KMS-11 (cell line): ENCODE data around the gene SH3PXD2B.
"Not testable (repeated sequence)": the region's sequence is repeated elsewhere in the genome, so short reads cannot be mapped to it uniquely, and the experiment has no call there.

ENCODE experiments used
- H2AFZ ChIP-seq: fragments of 200-600 bp; sonication (generic); 2 replicates; pipeline ENCODE4 v1.6.1; 2016; ENCODE audit warnings: antibody characterized with exemption, mixed run types, low read depth
- H3K27ac ChIP-seq: fragments of 200-600 bp; sonication (generic); 2 replicates; pipeline ENCODE4 v1.6.1; 2016; ENCODE audit warnings: mild to moderate bottlenecking, mixed run types
- H3K27me3 ChIP-seq: fragments of 200-600 bp; sonication (generic); 2 replicates; pipeline ENCODE4 v1.6.1; 2017; ENCODE audit warnings: mild to moderate bottlenecking, low read depth, mixed run types, moderate library complexity; ENCODE audit not compliant: insufficient read depth
- H3K36me3 ChIP-seq: fragments of 200-600 bp; sonication (generic); 2 replicates; pipeline ENCODE4 v1.6.1; 2017; ENCODE audit warnings: mild to moderate bottlenecking, mixed run types; ENCODE audit not compliant: insufficient read depth
- H3K4me1 ChIP-seq: fragments of 200-600 bp; sonication (generic); 2 replicates; pipeline ENCODE4 v1.6.1; 2016; ENCODE audit warnings: mild to moderate bottlenecking, low read depth, mixed run types; ENCODE audit not compliant: poor library complexity, severe bottlenecking
- H3K4me2 ChIP-seq: fragments of 200-600 bp; sonication (generic); 2 replicates; pipeline ENCODE4 v1.7.0; 2016; ENCODE audit warnings: mild to moderate bottlenecking, mixed run types
- H3K4me3 ChIP-seq: fragments of 200-600 bp; sonication (generic); IDR thresholded peaks from 2 replicates; pipeline ENCODE4 v1.6.1; 2017; ENCODE audit warnings: low read depth, low read length, mixed read lengths; ENCODE audit not compliant: insufficient read depth
- H3K79me2 ChIP-seq: fragments of 200-600 bp; sonication (generic); 2 replicates; pipeline ENCODE4 v1.6.1; 2016; ENCODE audit warnings: low read depth, mixed run types; ENCODE audit not compliant: insufficient read depth
- H3K9ac ChIP-seq: fragments of 200-600 bp; sonication (generic); 2 replicates; pipeline ENCODE4 v1.6.1; 2016; ENCODE audit warnings: mild to moderate bottlenecking, mixed run types
- H4K20me1 ChIP-seq: fragments of 200-600 bp; sonication (generic); 2 replicates; pipeline ENCODE4 v1.6.1; 2016; ENCODE audit warnings: mild to moderate bottlenecking, mixed run types; ENCODE audit not compliant: insufficient read depth
- CTCF ChIP-seq: fragments of 200-600 bp; sonication (generic); conservative IDR thresholded peaks from 2 replicates; pipeline ENCODE4 v1.6.1; 2017; ENCODE audit warnings: low read depth, mild to moderate bottlenecking, antibody characterized with exemption, low read length, moderate library complexity, mixed read lengths

The SH3PXD2B gene

GRCh38 chr5:172403817-172404216 is 50.5 kb downstream of the SH3PXD2B start:
- no peaks in the 10 kb centered on the region for H4K20me1 ChIP-seq
- H3K4me2 ChIP-seq: no peak overlapping the region
- H3K9ac ChIP-seq: no peak overlapping the region
- TF ChIP-seq CTCF: no peak
- no peak overlapping the region for H3K4me3 ChIP-seq
- H2AFZ ChIP-seq: no peak overlapping the region
- H3K27me3 ChIP-seq: no peaks in the 10 kb centered on the region
- H3K4me1 ChIP-seq: no peaks in the 10 kb centered on the region
- no peaks in the 10 kb centered on the region for H3K79me2 ChIP-seq
- no peak overlapping the region for H3K27ac ChIP-seq
- no peaks in the 10 kb centered on the region for H3K36me3 ChIP-seq

GRCh38 chr5:172403189-172403796 is 51.0 kb downstream of the SH3PXD2B start:
- no peaks in the 10 kb centered on the region for H3K79me2 ChIP-seq
- no peak overlapping the region for H3K27ac ChIP-seq
- no peak overlapping the region for H2AFZ ChIP-seq
- no peaks in the 10 kb centered on the region for H4K20me1 ChIP-seq
- no peaks in the 10 kb centered on the region for H3K27me3 ChIP-seq
- TF ChIP-seq CTCF: no peak
- H3K36me3 ChIP-seq: no peaks in the 10 kb centered on the region
- H3K9ac ChIP-seq: no peak overlapping the region
- no peak overlapping the region for H3K4me2 ChIP-seq
- H3K4me1 ChIP-seq: no peaks in the 10 kb centered on the region
- H3K4me3 ChIP-seq: no peak overlapping the region

GRCh38 chr5:172402531-172403188 is 51.7 kb downstream of the SH3PXD2B start:
- TF ChIP-seq CTCF: no peak
- Histone ChIP-seq H3K4me3 (no peak overlapping the region), H4K20me1 (no peaks in the 10 kb centered on the region), H3K27ac (no peak overlapping the region), H3K4me2 (no peak overlapping the region), H3K4me1 (no peaks in the 10 kb centered on the region), H3K36me3 (no peaks in the 10 kb centered on the region), H3K79me2 (no peaks in the 10 kb centered on the region), H3K27me3 (no peaks in the 10 kb centered on the region), H3K9ac (no peak overlapping the region), H2AFZ (no peak overlapping the region)

GRCh38 chr5:172402031-172402430 is 52.3 kb downstream of the SH3PXD2B start:
- H3K4me1 ChIP-seq, H3K4me2 ChIP-seq, H3K36me3 ChIP-seq, H4K20me1 ChIP-seq, H3K27ac ChIP-seq, H3K9ac ChIP-seq, H3K79me2 ChIP-seq, H2AFZ ChIP-seq, H3K4me3 ChIP-seq, H3K27me3 ChIP-seq: not testable (repeated sequence)

- Histone ChIP-seq H3K79me2 (no peaks in the 10 kb centered on the region), H3K4me3 (no peak overlapping the region), H2AFZ (no peak overlapping the region), H4K20me1 (no peaks in the 10 kb centered on the region), H3K4me2 (no peak overlapping the region), H3K27ac (no peak overlapping the region), H3K9ac (no peak overlapping the region), H3K36me3 (no peaks in the 10 kb centered on the region), H3K27me3 (no peaks in the 10 kb centered on the region), H3K4me1 (no peaks in the 10 kb centered on the region)
- TF ChIP-seq CTCF: no peak
Observed at GRCh38 chr5:172399826-172400225, 54.5 kb downstream of the SH3PXD2B start.
